H4 (cell line): ENCODE results near the gene NXNL1. TPM values are rescaled to one million over a fixed set of nuclear protein-coding genes. Genes with fewer than 3 reads are reported as not detected.

Experiments used
- DNase-seq: peaks from one replicate; pipeline ENCODE4 v3.0.0-alpha.2; 2015; ENCODE audit warnings: low spot score
- total RNA-seq: library from RNA; depleted of rRNA; stranded (reverse); fragments of >200 nt; shearing (Covaris generic); gene quantifications from 2 replicates; pipeline ENCODE4 v1.2.3, GENCODE V29; 2014

Gene NXNL1
- total RNA-seq, 1 experiment from 2014 or later, result not detected

DNA sequence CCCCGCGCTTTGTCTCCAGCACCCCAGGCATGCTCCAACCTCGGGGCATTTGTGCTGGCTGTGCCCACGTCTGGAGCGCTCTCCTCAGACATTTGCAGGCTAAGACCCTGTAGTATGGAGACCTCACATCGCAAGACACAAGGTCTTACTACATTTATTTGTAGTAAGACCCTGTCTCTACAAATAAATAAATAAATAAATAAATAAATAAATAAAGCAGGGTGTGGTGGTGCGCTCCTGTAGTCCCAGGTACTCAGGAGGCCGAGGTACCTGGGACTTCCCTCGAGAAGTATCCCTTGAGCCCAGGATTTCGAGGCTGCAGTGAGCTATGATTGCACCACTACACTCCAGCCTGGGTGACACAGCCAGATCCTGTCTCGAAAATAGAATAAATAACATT, 4.6 kb downstream of the NXNL1 start:
- DNase-seq, result no peak

DNA sequence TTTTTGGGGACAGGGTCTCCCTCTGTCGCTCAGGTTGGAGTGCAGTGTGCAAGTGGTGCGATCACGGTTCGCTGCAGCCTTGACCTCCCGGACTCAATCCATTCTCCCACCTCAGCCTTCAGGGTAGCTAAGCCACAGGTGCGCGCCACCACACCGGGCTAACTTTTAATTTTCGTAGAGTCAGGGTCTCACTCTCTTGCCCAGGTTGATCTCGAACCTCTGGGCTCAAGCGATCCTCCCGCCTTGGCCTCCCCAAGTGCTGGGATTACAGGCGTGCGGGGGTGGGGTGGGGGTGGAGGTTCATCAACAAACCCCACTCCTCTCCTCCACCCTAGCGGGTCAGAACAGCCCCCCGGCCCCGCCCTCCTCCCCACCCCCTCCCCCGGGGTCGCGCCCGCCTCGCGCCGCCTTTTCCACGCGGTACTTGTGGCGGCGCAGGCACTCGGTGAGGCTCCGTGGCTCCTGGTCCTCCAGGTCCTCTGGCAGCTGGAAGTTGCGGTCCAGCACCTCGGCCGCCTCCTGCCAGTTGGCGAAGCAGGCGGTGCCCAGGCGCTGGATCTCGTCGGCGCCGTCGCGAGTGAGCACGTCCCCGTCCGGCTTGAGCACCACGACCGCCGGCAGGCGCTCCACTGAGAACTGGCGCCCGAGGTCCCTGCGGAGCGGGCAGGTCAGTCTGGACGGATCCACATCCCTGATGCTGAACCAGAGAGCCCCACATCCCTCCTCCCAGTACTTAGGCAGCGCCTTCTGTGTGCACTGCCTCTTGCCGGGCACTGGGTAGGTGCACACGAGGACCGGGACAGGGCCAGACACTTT, 5.2 kb downstream of the NXNL1 start:
- no peak for DNase-seq

DNA sequence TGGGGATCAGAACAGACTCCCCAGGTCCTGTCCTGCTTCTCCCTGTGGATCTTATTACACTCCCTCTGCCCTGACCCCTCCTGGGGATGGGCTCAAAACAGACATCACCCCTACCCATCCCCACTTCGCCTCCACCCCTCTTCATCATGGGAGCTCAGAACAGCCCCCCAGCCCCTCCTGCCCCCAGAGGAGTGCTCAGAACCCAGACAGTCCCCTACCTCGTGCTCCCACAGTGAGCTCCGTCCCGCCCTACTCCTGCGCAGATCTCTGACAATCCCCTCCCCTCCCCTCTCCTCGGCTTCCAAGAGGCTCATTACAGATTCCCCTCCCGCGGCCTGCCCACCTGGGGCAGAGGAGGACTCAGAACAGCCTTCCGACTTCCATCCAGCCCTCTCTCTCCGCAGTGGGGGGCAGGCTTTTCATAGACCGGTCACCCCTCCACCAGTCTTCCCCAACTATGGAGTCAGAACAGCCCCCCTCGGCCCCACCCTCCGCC, 6.1 kb downstream of the NXNL1 start:
- no peak for DNase-seq

DNA sequence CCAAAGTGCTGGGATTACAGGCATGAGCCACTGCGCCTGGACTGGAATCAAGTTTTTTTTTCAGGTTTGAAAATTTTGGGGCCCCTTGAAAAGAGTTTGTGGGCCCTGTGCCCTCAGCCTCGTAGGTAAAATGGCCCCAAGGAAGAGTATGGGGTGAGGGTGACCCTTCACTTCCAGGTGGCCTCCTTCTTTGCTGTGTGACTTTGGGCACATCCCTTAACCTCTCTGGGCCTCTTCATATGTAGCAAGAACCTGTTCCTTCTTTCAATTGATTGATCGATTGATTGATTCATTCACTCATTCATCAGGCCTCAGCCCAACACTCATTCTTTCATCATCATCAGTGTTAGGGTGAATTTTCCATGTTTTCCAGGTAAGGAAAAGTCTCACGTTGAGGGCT, 8.9 kb downstream of the NXNL1 start:
- DNase-seq, result no peak

DNA sequence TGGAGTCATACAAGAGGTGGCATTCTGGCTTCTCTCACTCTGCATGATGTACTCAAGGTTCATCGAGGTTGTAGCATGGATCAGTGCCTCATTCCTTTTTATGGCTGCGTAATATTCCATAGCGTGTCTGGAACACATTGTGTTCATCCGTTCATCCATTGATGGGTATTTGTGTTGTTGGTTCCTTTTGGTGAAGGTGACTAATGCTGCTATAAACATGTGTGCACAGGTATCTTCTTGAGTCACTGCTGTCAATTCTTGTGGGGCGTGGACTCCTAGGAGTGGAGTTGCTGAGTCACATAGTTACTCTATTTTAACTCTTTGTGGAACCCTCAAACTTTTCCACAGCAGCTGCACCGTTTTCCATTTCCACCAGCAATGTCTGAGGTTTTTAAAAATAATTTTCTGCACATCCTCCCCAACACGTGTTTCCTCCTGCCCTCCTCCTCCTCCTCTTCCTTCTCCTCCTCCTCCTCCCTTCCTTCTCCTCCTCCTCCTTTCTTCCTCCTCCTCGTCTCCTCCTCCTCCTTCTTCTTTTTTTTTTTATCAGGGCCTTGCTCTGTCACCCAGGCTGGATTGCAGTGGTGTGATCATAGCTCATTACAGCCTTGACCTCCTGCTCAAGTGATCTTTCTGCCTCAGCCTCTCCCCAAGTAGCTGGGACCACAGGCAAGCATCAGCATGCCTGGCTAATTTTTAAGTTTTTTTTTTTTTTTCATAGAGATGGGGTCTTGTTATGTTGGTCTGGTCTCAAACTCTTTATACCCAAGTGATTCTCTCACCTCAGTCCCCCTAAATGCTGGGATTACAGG, 10.3 kb downstream of the NXNL1 start:
- DNase-seq, result peak; percentile 57

DNA sequence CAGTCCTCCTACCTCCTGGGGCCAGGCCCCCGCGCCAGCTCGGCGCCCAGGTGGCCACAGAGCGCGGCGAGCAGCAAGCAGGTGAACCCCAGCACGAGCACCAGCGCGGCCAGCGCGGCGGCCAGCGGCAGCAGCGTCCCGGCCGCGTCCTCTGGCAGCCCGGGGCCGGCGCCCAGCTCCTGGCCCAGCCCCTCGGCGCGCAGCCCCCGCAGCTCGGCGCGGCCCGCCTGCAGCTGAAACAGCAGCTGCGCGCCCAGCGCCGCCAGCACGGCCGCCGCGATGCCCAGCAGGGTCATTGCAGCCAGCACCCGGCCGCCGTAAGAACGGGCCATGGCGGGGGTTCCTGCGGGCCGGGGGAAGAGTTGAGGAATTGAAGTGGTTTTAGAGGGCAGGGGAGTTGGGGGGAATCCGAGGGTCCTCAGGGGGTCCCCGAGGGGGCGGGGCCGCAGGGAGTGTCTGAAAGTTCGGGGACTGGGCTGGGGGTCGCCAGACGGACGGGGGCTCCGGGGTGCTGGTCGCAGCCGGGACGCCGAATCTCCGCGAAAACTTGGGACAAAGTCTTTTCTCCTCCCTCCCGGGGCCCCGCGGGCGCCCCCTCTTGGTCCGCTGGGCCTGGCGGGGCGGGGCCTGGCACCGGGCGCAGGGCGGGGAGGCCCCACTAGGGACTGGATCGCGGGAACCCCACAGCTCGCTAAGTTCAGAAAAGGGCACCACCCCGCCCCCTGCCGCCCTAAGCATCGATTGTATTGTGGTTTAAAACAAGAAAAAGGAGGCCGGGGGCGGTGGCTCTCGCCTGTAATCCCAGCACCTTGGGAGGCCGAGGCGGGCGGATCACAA, 12.4 kb downstream of the NXNL1 start, which contains the start of gene TMEM221:
Gene TMEM221 (minus strand): TSS at position 538 of the 837 bp plus-strand sequence. CDS start 206 bp downstream, at position 332.
- no peak for DNase-seq

DNA sequence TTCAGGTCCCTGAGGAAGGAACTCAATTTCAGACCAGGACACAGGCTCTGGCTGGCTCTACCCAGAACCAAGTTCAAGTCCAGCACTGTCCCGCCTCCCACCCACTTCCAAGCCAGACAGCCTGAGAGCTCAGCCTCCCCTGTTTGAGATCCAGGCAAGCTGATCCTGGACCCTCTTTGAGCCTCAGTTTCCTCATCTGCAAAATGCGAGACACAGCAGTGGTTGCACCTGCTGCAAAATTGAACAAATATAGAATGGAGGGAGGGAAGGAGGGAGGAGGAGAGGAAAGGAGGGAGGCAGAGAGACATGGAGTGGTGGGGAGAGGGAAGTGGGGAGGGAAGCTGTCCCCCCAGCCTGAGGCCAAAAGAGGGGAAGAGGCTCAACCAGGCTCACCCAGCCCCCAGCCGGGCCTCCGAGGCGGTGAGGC, 13.0 kb downstream of the NXNL1 start:
- DNase-seq, result no peak

DNA sequence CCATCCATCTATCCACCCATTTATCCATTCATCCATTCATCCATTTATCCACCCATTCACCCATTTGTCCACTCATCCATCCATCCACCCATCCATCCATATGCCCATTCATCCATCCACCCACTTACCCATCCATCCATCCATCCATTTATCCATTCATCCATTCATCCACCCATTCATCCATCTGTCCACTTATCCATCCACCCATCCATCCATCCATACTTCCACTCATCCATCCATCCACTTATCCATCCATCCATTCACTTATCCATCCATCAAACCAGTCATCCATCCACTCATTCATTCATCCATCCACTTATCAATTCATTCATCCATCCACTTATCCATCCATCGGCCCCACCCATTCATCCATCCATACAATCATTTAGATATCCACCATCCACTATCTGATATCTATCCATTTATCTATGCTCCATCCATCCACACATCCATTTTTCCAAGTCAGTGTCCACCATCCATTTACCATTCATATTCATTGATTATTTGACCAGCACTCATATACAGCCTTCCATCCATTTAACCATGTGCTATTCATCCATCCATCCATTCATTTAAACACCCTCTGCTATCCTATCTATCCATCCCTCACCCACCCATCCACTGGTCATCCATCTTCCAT, 15.1 kb downstream of the NXNL1 start:
- DNase-seq, result no peak

DNA sequence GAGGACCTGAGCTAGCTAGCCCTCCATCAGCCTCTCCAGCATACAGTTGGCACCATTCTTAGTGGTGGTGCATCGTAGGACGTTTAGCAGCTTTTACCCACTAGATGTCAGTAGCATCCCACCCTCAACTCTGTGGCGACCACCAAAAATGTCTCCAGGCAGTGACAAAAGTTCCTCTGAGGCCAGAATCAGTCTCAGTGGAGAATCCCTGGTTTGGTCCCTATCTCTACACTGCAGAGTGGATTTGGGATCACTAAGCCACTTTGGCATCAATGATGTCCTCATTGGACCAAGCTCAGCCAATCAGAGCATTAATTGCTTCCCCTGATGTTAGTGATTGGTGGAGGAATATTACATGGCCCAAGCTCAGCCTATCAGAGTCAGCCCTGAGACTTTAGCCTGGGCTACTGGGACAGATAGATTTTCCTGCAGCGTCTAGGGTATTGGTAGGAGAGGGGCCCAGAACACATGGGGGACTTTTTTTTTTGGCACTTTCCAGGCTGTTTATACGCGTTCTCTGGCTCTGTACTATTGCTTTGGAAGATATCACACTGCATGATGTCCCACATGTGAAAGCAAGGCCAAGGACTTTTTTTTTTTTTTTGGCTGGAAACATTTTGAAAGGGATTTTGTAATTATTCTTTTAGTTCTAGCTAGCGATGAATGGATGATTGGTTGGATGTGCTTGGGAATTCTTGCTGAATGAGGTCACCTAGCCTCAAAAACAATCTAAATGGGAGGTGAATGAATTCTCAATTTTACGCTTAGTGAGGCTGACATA, 19.3 kb downstream of the NXNL1 start:
- no peak for DNase-seq

DNA sequence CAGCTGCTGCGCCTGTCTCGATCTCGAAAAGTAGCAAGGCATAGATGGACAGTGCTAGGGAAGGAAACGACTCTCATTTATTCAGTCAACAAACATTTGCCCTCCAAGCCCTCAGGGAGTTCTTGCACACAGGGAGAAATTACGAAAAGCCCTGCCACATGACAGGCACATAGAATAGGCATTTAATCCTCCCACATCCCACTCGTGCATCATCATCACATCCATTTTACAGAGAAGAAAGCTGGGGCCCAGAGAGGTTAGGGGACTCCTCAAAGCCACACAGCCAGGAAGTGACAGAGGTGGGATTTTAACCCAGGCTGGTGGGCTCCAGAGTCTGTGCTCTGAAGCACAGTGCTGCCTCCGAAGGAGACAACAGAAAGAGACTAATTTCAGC, 23.9 kb downstream of the NXNL1 start:
- no peak for DNase-seq

DNA sequence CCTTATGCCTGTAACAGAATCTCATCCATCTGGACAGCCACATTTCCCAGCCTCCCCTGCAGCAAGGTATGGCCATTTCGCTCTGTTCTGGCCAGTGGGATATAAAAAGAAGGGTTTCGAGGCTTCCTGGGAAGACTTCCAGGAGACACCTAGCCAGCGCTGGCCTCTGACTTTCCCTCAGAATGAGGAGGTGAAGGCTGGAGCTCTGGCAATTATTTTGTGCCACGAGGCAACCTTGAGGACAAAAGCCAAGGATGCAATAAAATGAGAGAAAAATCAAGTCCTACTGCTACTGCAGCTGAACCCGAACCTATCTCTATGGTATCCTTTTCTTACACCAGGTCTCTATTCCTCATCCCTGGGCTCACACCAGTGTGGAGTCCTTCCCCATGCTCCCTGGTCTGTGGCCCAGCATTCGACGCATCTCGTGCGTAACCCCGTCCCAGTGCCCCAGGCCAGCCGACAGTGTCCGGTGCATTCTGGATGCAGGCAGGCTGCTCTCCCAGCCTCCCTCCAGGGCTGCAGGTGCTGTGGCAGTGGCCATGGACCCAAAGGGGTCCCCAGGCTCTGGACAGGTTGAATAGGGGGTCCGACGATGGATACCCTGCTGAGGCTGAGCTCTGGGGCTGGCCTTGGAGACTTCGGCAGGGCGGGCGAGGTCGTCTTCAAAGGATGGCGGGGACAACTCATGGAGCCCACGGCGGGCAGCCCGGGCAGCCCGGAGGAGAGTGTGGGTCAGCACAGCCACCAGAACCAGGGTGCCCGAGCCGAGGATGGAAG, 24.4 kb downstream of the NXNL1 start:
- no peak for DNase-seq

DNA sequence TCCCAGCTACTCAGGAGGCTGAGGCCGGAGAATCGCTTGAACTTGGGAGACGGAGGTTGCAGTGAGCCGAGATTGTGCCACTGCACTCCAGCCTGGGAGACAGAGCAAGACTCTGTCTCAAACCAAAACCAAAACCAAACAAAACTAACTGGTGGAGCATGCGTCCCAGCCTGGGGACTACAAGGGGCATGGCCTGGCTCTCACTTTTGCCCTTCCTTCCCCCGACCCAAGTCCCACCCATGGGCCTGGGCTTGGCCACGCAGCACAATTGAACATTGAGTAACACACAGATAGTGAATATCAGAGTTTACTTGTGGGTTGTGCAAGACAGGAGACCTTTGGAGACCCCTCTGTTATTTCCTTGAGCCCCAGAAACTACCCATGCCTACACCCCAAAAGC, 25.5 kb downstream of the NXNL1 start:
- no peak for DNase-seq

DNA sequence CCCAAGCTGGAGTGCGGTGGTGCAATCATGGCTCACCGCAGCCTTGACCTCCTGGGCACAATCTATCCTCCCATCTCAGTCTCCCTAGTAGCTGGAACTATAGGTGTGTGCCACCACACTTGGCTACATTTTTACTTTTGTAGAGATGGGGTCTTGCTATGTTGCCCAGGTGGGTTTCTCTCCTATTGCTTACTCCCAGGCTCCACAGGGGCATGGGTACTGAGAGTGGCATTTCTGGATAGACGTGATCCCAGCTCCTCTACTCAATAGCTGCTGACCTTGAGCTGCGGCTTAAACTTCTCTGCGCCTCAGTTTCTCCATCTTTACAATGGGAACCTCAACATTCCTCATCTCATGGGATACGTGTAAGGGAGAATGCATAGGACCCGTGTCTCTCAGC, 29.3 kb downstream of the NXNL1 start:
- no peak for DNase-seq

DNA sequence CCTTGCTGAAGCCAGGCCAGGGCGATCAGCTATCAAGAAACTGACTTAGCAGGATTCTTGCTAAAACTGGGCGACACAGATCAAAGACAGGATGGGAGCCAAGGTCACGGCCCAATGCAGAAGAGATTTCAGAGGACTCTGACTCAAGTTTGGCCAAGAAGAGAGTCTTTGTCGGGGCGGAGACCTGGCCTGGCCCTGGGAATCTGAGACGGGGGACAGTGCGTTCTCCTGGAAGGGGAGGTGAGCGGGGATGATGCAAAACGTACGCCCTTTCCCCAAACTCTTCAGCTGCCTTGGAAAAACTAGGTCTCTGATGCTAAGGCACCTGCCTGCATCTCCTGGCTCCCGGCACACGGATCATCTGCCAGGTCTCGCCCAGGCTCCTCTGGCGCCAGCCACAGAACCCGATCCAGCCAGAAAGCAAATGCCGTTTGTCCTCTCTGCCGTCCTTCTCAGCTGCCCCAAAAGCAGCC, 31.0 kb downstream of the NXNL1 start:
- DNase-seq, result no peak

DNA sequence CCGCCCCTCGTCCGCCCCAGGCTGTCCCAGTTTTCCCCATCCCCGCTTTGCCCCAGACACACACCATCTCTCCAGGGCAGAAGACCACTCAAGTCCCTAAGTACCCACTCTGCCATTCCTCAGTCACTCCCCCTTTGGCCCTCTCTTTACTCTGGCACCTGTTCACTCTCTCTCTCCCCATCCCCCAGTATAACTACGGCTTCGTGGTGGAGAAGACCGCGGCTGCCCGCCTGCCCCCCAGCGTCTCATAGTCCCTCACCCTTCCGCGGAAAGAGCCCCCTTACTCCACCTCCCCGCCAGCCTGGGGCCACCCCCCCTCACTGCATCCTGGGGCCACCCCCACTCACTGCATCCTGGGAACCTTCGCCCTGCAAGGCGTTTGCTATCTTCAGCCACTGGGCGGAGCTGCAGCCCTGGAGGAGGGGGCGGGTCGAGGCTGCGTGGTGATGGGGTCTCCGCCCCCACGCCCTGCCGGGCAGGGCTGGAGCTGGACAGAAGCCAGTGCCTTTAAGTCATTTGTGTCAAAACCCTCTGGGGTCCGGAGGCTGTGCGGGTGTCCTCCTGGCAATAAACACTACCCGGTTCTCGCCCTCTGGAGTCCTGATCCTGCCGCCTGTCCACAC, 35.9 kb downstream of the NXNL1 start:
- no peak for DNase-seq

DNA sequence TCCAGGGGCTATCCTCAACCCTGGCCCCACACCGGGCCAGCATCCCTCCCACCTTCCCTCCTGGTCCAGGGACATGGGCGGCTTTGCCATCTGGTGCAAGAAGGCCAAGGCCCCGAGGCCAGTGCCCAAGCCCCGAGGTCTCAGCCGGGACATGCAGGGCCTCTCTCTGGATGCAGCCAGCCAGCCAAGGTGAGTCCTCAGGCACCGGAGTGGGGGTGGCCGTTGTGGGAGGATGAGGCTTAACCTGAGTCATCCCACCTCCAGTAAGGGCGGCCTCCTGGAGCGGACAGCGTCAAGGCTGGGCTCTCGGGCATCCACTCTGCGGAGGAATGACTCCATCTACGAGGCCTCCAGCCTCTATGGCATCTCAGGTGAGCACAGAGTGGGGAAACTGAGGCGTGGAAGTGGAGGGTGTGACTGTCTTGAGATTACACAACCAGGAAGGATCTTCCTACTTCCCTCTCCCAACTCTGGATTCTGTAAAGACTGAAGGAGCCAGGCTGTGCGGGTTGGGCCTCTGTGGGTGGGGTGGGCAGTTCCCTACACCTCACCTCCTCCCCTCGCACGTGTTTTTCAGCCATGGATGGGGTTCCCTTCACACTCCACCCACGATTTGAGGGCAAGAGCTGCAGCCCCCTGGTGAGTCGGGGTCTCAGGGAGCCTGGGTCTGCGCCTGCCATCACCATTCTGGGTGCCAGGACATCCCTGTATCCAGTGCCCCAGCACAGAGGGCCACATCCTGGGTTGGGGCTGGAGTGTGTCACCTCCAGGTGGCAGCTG, 37.1 kb downstream of the NXNL1 start:
- DNase-seq, result no peak

DNA sequence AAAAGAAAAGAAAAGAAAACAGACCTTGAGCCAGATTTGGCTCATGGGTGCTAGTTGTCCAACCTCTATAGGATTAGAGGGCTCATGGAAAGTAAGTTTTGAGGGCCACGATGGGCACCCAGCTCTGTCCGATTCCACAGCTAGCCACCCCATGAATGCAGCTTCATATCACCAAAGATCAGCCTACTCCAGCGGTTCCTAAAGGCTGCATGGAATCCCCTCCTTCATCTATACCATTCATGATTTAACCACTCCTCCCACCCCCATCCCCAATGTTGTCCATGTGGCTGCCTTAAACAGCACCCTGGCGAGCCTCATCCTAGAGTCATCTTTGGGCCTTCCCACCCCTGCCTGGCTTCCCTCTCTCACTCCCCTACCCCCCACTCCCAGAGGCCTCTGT, 38.8 kb downstream of the NXNL1 start:
- no peak for DNase-seq

DNA sequence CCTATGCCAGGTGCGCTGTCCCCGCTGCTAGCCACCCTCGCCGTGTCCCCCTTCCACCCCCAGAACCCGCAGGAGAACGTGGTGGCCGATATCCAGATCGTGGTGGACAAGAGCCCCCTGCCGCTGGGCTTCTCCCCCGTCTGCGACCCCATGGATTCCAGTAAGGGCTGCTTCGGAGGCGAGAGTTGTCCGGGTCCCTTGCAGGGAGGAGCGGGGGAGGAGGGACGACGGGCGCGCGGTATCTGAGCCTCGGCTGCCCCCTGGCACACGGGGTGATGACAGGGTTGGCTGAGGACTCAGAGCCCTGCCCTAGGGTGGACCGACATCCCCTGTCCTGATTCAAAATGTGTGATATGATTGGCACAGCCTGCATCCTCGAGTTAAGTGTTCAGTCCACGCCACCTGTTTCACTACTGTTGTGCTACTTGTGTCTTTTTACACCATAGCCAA, 40.2 kb downstream of the NXNL1 start:
- no peak for DNase-seq
